ENCODE measurements around the gene CNKSR3. TPM values are rescaled to one million over a fixed set of nuclear protein-coding genes. Genes with fewer than 3 reads are reported as not detected.
"Not testable (repeated sequence)": the region's sequence is repeated elsewhere in the genome, so short reads cannot be mapped to it uniquely, and the experiment has no call there.

CNKSR3 gene
- polyA plus RNA-seq, 1 donor from 2014 or later, result 3.0 TPM

GRCh38 chr6:154518396-154518795, 7.9 kb upstream of the CNKSR3 start:
- Histone ChIP-seq H3K4me2 (ENCODE audit: low read length) (no peak overlapping the region), H3K27me3 (ENCODE audit: insufficient read depth, low read depth, low read length) (no peaks in the 10 kb centered on the region), H3K9ac (ENCODE audit: low read length) (no peak overlapping the region), H3K4me3 (ENCODE audit: low read length) (no peak overlapping the region), H2AFZ (ENCODE audit: low read depth, low read length) (no peak overlapping the region), H3K9me3 (ENCODE audit: low read length) (no peaks in the 10 kb centered on the region), H3K79me2 (replicated peaks; ENCODE audit: insufficient read depth, low read length) (no peaks in the 10 kb centered on the region), H3K27ac (ENCODE audit: low read length) (no peak overlapping the region), H3K36me3 (ENCODE audit: insufficient read depth, low read length) (no peaks in the 10 kb centered on the region), H3K9me2 (ENCODE audit: insufficient read depth, low read length) (no peaks in the 10 kb centered on the region), H4K20me1 (ENCODE audit: insufficient read depth) (no peaks in the 10 kb centered on the region), H3F3A (ENCODE audit: insufficient read depth, low read length, poor library complexity, severe bottlenecking) (no peaks in the 10 kb centered on the region)
- no peak for TF ChIP-seq POLR2AphosphoS5 (IDR thresholded peaks at IDR 0.05)
- TF ChIP-seq EP300 (conservative IDR thresholded peaks at IDR 0.05; ENCODE audit: poor library complexity, severe bottlenecking), result no peak

- H3K36me3 ChIP-seq (ENCODE audit: insufficient read depth, low read length), result no peaks in the 10 kb centered on the region
- H3K9ac ChIP-seq (ENCODE audit: low read length), result no peak overlapping the region
- H3K79me2 ChIP-seq (replicated peaks; ENCODE audit: insufficient read depth, low read length), result no peaks in the 10 kb centered on the region
- no peaks in the 10 kb centered on the region for H3F3A ChIP-seq (ENCODE audit: insufficient read depth, low read length, poor library complexity, severe bottlenecking)
- H2AFZ ChIP-seq (ENCODE audit: low read depth, low read length), result no peak overlapping the region
- H4K20me1 ChIP-seq (ENCODE audit: insufficient read depth), result no peaks in the 10 kb centered on the region
- H3K9me3 ChIP-seq (ENCODE audit: low read length), result no peaks in the 10 kb centered on the region
- H3K27me3 ChIP-seq (ENCODE audit: insufficient read depth, low read depth, low read length), result no peaks in the 10 kb centered on the region
- no peaks in the 10 kb centered on the region for H3K9me2 ChIP-seq (ENCODE audit: insufficient read depth, low read length)
- no peak overlapping the region for H3K4me2 ChIP-seq (ENCODE audit: low read length)
- no peak overlapping the region for H3K4me3 ChIP-seq (ENCODE audit: low read length)
- H3K27ac ChIP-seq (ENCODE audit: low read length), result no peak overlapping the region
- no peak for TF ChIP-seq EP300 (conservative IDR thresholded peaks at IDR 0.05; ENCODE audit: poor library complexity, severe bottlenecking)
- TF ChIP-seq EZH2 (IDR thresholded peaks at IDR 0.05; ENCODE audit: borderline replicate concordance, insufficient read depth, low read length, poor library complexity, severe bottlenecking), result no peak
- no peak for TF ChIP-seq MXI1 (conservative IDR thresholded peaks at IDR 0.05; ENCODE audit: poor library complexity, severe bottlenecking)
Measured at GRCh38 chr6:154516276-154516675, 5.8 kb upstream of the CNKSR3 start.

GRCh38 chr6:154515826-154516225, 5.3 kb upstream of the CNKSR3 start:
- H3K79me2 ChIP-seq (replicated peaks; ENCODE audit: insufficient read depth, low read length), result no peaks in the 10 kb centered on the region
- no peaks in the 10 kb centered on the region for H4K20me1 ChIP-seq (ENCODE audit: insufficient read depth)
- H3K4me3 ChIP-seq (ENCODE audit: low read length), result no peak overlapping the region
- H3F3A ChIP-seq (ENCODE audit: insufficient read depth, low read length, poor library complexity, severe bottlenecking), result no peaks in the 10 kb centered on the region
- H3K4me2 ChIP-seq (ENCODE audit: low read length), result no peak overlapping the region
- no peaks in the 10 kb centered on the region for H3K9me2 ChIP-seq (ENCODE audit: insufficient read depth, low read length)
- H3K27ac ChIP-seq (ENCODE audit: low read length), result no peak overlapping the region
- no peaks in the 10 kb centered on the region for H3K27me3 ChIP-seq (ENCODE audit: insufficient read depth, low read depth, low read length)
- no peak overlapping the region for H3K9ac ChIP-seq (ENCODE audit: low read length)
- TF ChIP-seq TAF1 (IDR thresholded peaks at IDR 0.05; ENCODE audit: low read depth) (no peak), POLR2AphosphoS5 (IDR thresholded peaks at IDR 0.05) (no peak), EP300 (conservative IDR thresholded peaks at IDR 0.05; ENCODE audit: poor library complexity, severe bottlenecking) (no peak), RAD21 (conservative IDR thresholded peaks at IDR 0.05) (no peak), SMC3 (conservative IDR thresholded peaks at IDR 0.05; ENCODE audit: poor library complexity) (no peak), EZH2 (IDR thresholded peaks at IDR 0.05; ENCODE audit: borderline replicate concordance, insufficient read depth, low read length, poor library complexity, severe bottlenecking) (no peak), MXI1 (conservative IDR thresholded peaks at IDR 0.05; ENCODE audit: poor library complexity, severe bottlenecking) (no peak), CTCF (IDR thresholded peaks at IDR 0.05; ENCODE audit: poor library complexity, severe bottlenecking) (no peak)
- TF ChIP-seq, protein P1, sequence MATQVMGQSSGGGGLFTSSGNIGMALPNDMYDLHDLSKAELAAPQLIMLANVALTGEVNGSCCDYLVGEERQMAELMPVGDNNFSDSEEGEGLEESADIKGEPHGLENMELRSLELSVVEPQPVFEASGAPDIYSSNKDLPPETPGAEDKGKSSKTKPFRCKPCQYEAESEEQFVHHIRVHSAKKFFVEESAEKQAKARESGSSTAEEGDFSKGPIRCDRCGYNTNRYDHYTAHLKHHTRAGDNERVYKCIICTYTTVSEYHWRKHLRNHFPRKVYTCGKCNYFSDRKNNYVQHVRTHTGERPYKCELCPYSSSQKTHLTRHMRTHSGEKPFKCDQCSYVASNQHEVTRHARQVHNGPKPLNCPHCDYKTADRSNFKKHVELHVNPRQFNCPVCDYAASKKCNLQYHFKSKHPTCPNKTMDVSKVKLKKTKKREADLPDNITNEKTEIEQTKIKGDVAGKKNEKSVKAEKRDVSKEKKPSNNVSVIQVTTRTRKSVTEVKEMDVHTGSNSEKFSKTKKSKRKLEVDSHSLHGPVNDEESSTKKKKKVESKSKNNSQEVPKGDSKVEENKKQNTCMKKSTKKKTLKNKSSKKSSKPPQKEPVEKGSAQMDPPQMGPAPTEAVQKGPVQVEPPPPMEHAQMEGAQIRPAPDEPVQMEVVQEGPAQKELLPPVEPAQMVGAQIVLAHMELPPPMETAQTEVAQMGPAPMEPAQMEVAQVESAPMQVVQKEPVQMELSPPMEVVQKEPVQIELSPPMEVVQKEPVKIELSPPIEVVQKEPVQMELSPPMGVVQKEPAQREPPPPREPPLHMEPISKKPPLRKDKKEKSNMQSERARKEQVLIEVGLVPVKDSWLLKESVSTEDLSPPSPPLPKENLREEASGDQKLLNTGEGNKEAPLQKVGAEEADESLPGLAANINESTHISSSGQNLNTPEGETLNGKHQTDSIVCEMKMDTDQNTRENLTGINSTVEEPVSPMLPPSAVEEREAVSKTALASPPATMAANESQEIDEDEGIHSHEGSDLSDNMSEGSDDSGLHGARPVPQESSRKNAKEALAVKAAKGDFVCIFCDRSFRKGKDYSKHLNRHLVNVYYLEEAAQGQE (IDR thresholded peaks at IDR 0.05; ENCODE audit: borderline replicate concordance), result no peak
- no peaks in the 10 kb centered on the region for H3K9me3 ChIP-seq (ENCODE audit: low read length)
- no peak overlapping the region for H2AFZ ChIP-seq (ENCODE audit: low read depth, low read length)
- no peaks in the 10 kb centered on the region for H3K36me3 ChIP-seq (ENCODE audit: insufficient read depth, low read length)

DNA sequence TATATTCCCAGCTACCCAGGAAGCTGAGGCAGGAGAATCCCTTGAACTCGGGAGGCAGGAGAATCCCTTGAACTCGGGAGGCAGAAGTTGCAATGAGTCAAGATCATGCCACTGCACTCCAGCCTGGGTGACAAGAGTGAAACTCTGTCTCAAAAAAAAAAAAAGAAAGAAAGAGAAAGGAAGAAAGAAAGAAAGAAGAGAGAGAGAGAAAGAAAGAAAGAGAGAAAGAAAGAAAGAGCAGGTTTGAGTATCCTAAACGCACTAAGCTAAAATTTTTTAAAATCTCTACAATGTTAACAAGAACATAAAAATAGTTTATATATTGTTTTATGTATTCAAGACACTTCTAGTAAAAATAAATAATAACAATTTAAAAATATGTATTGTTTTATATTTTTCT, 4.6 kb upstream of the CNKSR3 start:
- not testable (repeated sequence) for H3K9me3 ChIP-seq (ENCODE audit: low read length); H3K79me2 ChIP-seq (replicated peaks; ENCODE audit: insufficient read depth, low read length); H3K27me3 ChIP-seq (ENCODE audit: insufficient read depth, low read depth, low read length); H3K4me2 ChIP-seq (ENCODE audit: low read length); H3F3A ChIP-seq (ENCODE audit: insufficient read depth, low read length, poor library complexity, severe bottlenecking); H2AFZ ChIP-seq (ENCODE audit: low read depth, low read length); H4K20me1 ChIP-seq (ENCODE audit: insufficient read depth); H3K27ac ChIP-seq (ENCODE audit: low read length); H3K9me2 ChIP-seq (ENCODE audit: insufficient read depth, low read length); H3K9ac ChIP-seq (ENCODE audit: low read length); H3K36me3 ChIP-seq (ENCODE audit: insufficient read depth, low read length); H3K4me3 ChIP-seq (ENCODE audit: low read length)

Data from neural cell (in vitro differentiated cells).